HG03558 (cell line): Measurements from ENCODE around the gene FNBP1L.
"Not testable (repeated sequence)": the region's sequence is repeated elsewhere in the genome, so short reads cannot be mapped to it uniquely, and the experiment has no call there.

Source experiments
- ATAC-seq: cut with Tn5 transposase; IDR thresholded peaks from one replicate; pipeline ENCODE4 v1.9.1; 2021; ENCODE audit warnings: moderate number of reproducible peaks; ENCODE audit not compliant: unreplicated experiment; ENCODE audit errors: extremely low read depth

FNBP1L gene

GRCh38 chr1:93442008-93442666, 5.8 kb upstream of the FNBP1L start:
- no peak for ATAC-seq

GRCh38 chr1:93442741-93443140, 5.2 kb upstream of the FNBP1L start:
- no peak for ATAC-seq

GRCh38 chr1:93443454-93443853, 4.5 kb upstream of the FNBP1L start:
- ATAC-seq = no peak

GRCh38 chr1:93446837-93447451, 974 bp upstream of the FNBP1L start:
- no peak for ATAC-seq

GRCh38 chr1:93448292-93448982, 519 bp downstream of the FNBP1L start:
- ATAC-seq = no peak

GRCh38 chr1:93448983-93449804, 1.3 kb downstream of the FNBP1L start:
- no peak for ATAC-seq

- ATAC-seq = no peak
Observed at GRCh38 chr1:93450321-93450720, 2.4 kb downstream of the FNBP1L start.

- no peak for ATAC-seq
Observed at GRCh38 chr1:93453911-93454310, 6.0 kb downstream of the FNBP1L start.

- ATAC-seq = no peak
Observed at GRCh38 chr1:93459126-93459525, 11.2 kb downstream of the FNBP1L start.

- no peak for ATAC-seq
Observed at GRCh38 chr1:93461236-93461635, 13.3 kb downstream of the FNBP1L start.

GRCh38 chr1:93463960-93464359, 16.0 kb downstream of the FNBP1L start:
- no peak for ATAC-seq

- ATAC-seq = not testable (repeated sequence)
Observed at GRCh38 chr1:93465371-93466082, 17.6 kb downstream of the FNBP1L start.

GRCh38 chr1:93467606-93468005, 19.7 kb downstream of the FNBP1L start:
- no peak for ATAC-seq

- ATAC-seq = no peak
Observed at GRCh38 chr1:93468662-93469061, 20.7 kb downstream of the FNBP1L start.

- not testable (repeated sequence) for ATAC-seq
Observed at GRCh38 chr1:93469223-93469622, 21.3 kb downstream of the FNBP1L start.

GRCh38 chr1:93471284-93471683, 23.4 kb downstream of the FNBP1L start:
- no peak for ATAC-seq

- no peak for ATAC-seq
Observed at GRCh38 chr1:93471911-93472310, 24.0 kb downstream of the FNBP1L start.

- no peak for ATAC-seq
Observed at GRCh38 chr1:93474321-93474720, 26.4 kb downstream of the FNBP1L start.

GRCh38 chr1:93475681-93476080, 27.8 kb downstream of the FNBP1L start:
- ATAC-seq = no peak

- not testable (repeated sequence) for ATAC-seq
Observed at GRCh38 chr1:93479133-93479745, 31.3 kb downstream of the FNBP1L start.
